Ishikawa (cell line): ENCODE results near the gene PEX5.

Experiments used
- EGR1 ChIP-seq: IDR thresholded peaks from 2 replicates; pipeline ENCODE4 v1.6.1; 2012
- TAF1 ChIP-seq: IDR thresholded peaks from 2 replicates; pipeline ENCODE4 v1.6.1; 2012; ENCODE audit warnings: low read depth, mild to moderate bottlenecking

DNA sequence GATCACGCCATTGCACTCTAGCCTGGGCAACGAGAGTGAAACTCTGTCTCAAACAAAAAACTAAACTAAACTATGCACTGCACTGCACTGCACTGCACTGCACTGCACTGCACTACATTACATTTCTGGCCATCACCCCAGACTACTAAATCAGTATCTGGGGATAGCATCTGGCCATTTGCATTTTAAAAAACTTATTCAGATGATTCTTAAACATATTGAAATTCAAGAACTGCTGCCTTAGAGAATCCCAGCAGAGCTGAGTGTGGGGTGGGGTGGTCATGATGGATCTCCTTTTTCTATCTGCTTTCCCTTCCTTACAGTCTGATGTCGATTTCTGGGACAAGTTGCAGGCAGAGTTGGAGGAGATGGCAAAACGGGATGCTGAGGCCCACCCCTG is 13.6 kb downstream of the PEX5 start:
- TF ChIP-seq TAF1, result no peak
- TF ChIP-seq EGR1, result no peak
